HepG2 (cell line): ENCODE results near the gene ZSCAN2. TPM values are rescaled to one million over a fixed set of nuclear protein-coding genes. Genes with fewer than 3 reads are reported as not detected.
"Not testable (repeated sequence)": the region's sequence is repeated elsewhere in the genome, so short reads cannot be mapped to it uniquely, and the experiment has no call there.

Experiments used
- ATAC-seq: fragments of 200-7000 bp; cut with Tn5 transposase; 3 replicates; pipeline ENCODE4 v1.9.1; 2020; ENCODE audit warnings: mild to moderate bottlenecking, moderate library complexity
- BruUV-seq: library from RNA; stranded (reverse); fragments of 400-500 nt; replicated peaks from 2 replicates; lab custom pipeline; 2021; lab: Mats Ljungman, UMichigan
- CTCF ChIA-PET: fragments of 300-600 bp; formaldehyde crosslinking; extraction: SDS; loops from one replicate; lab custom pipeline; 2021; ENCODE audit warnings: low total read pairs, inconsistent platforms, low intra/inter-chr PET ratio; lab: Yijun Ruan, JAX
- POLR2A ChIA-PET: fragments of 350-600 bp; sonication (Branson Sonifier 250); formaldehyde crosslinking; loops from one replicate; lab custom pipeline; 2020; ENCODE audit warnings: antibody characterized with exemption, inconsistent platforms; lab: Yijun Ruan, JAX
- DNase-seq: peaks from one replicate; pipeline ENCODE4 v3.0.0-alpha.2; 2015; ENCODE audit warnings: low spot score
- FAIRE-seq: peaks from 3 replicates; lab custom pipeline; 2011; peaks lifted over from hg19 to GRCh38; lab: Jason Lieb, UNC
- H2AFZ ChIP-seq: one replicate; pipeline ENCODE4 v1.6.1; 2011; ENCODE audit warnings: low read length, inconsistent platforms
- H3K27ac ChIP-seq: fragments of 300-600 bp; 3 replicates; pipeline ENCODE4 v1.8.0; 2011; ENCODE audit warnings: mixed run types, mild to moderate bottlenecking, mixed read lengths, low read length, inconsistent platforms; ENCODE audit not compliant: insufficient read depth; ENCODE audit errors: extremely low read length
- H3K27me3 ChIP-seq, 2 experiments: fragments of 200-600 bp in 1 of 2; 2 replicates in 1 of 2; 3 replicates in 1 of 2; pipeline versions ENCODE4 v1.6.0 to v1.8.0; 2011; ENCODE audit warnings: low read length in 2 of 2, mild to moderate bottlenecking in 2 of 2, moderate library complexity in 2 of 2, inconsistent platforms in 1 of 2; ENCODE audit not compliant: insufficient read depth in 2 of 2, control insufficient read depth in 1 of 2
- H3K36me3 ChIP-seq, 2 experiments: fragments of 200-600 bp in 1 of 2; replicated peaks in 1 of 2; 2 replicates in 1 of 2; 3 replicates in 1 of 2; pipeline versions ENCODE4 v1.5.1 to v1.8.0; 2011; ENCODE audit warnings: low read length in 2 of 2, inconsistent platforms in 1 of 2; ENCODE audit not compliant: insufficient read depth in 2 of 2, control insufficient read depth in 1 of 2
- H3K4me1 ChIP-seq: 2 replicates; pipeline ENCODE4 v1.5.1; 2012; ENCODE audit warnings: low read length, inconsistent platforms; ENCODE audit not compliant: insufficient read depth
- H3K4me2 ChIP-seq: 2 replicates; pipeline ENCODE4 v1.6.0; 2011; ENCODE audit warnings: low read depth, low read length, inconsistent platforms
- H3K4me3 ChIP-seq, 3 experiments: fragments of 200-600 bp in 1 of 3; sonication (generic), shearing (Covaris generic) in 1 of 3; replicated peaks in 1 of 3; 2 replicates each; pipeline ENCODE4 v1.5.1; 2011 to 2016; ENCODE audit warnings: low read length in 3 of 3, inconsistent platforms in 2 of 3, low read depth in 2 of 3, mild to moderate bottlenecking in 2 of 3, control low read depth in 1 of 3, mixed read lengths in 1 of 3; ENCODE audit not compliant: insufficient read depth in 1 of 3
- H3K79me2 ChIP-seq: one replicate; pipeline ENCODE4 v1.6.1; 2011; ENCODE audit warnings: low read length, inconsistent platforms; ENCODE audit not compliant: insufficient read depth
- H3K9ac ChIP-seq: 2 replicates; pipeline ENCODE4 v1.6.0; 2011; ENCODE audit warnings: mild to moderate bottlenecking, low read depth, low read length, inconsistent platforms; ENCODE audit not compliant: insufficient read depth
- H3K9me3 ChIP-seq: 2 replicates; pipeline ENCODE4 v1.5.1; 2012; ENCODE audit warnings: mild to moderate bottlenecking, low read length
- H4K20me1 ChIP-seq: 2 replicates; pipeline ENCODE4 v1.6.0; 2011; ENCODE audit warnings: inconsistent platforms, mild to moderate bottlenecking, low read length, moderate library complexity; ENCODE audit not compliant: insufficient read depth
- HNRNPUL1 ChIP-seq: fragments of 200-400 bp; formaldehyde crosslinking; IDR thresholded peaks from 2 replicates; pipeline ENCODE4 v1.6.1; 2017; ENCODE audit warnings: low read depth, mild to moderate bottlenecking, low read length, moderate library complexity
- POLR2G ChIP-seq: fragments of 200-400 bp; formaldehyde crosslinking; IDR thresholded peaks from 2 replicates; pipeline ENCODE4 v1.6.1; 2018; ENCODE audit warnings: mild to moderate bottlenecking, low read depth, low read length, moderate library complexity
- RARG ChIP-seq: sonication (generic); formaldehyde crosslinking; IDR thresholded peaks from 2 replicates; pipeline ENCODE4 v1.4.0; 2020; ENCODE audit warnings: low read depth, mild to moderate bottlenecking, missing genetic modification reagents
- SALL1 ChIP-seq: sonication (generic); formaldehyde crosslinking; IDR thresholded peaks from 2 replicates; pipeline ENCODE4 v1.8.0; 2022; ENCODE audit warnings: mild to moderate bottlenecking, missing genetic modification reagents
- TBP ChIP-seq: sonication (generic); formaldehyde crosslinking; IDR thresholded peaks from 2 replicates; pipeline ENCODE4 v1.5.0; 2020; ENCODE audit warnings: missing genetic modification reagents
- ZFP37 ChIP-seq: sonication (generic); formaldehyde crosslinking; IDR thresholded peaks from 2 replicates; pipeline ENCODE4 v1.4.0; 2020; ENCODE audit warnings: missing genetic modification reagents, borderline replicate concordance
- ZNF224 ChIP-seq: sonication (generic); formaldehyde crosslinking; IDR thresholded peaks from 2 replicates; pipeline ENCODE4 v1.5.0; 2020; ENCODE audit warnings: mild to moderate bottlenecking, missing genetic modification reagents
- ZNF260 ChIP-seq: sonication (generic); formaldehyde crosslinking; IDR thresholded peaks from 2 replicates; pipeline ENCODE4 v1.4.0; 2020; ENCODE audit warnings: missing genetic modification reagents, low read depth, mild to moderate bottlenecking, borderline replicate concordance
- WGBS: methylation state at CpG from one replicate; pipeline ENCODE4 v1.1.6; 2017; ENCODE audit warnings: low lambda C conversion rate; 5-methylcytosine and 5-hydroxymethylcytosine counted together
- in situ Hi-C: cut with HindIII; loops from 2 replicates; pipeline ENCODE4 v1.10.0; 2017; ENCODE audit warnings: low pct_unique_long_range_greater_than_20kb; ENCODE audit not compliant: extremely low pct_ligation_motif_present
- intact Hi-C: fragments of 100-400 bp; cut with micrococcal nuclease; formaldehyde crosslinking; loops from one replicate; pipeline ENCODE4 v1.10.0; 2022; ENCODE audit not compliant: unreplicated experiment
- polyA plus RNA-seq, 8 experiments: library from polyadenylated mRNA; depleted of rRNA in 3 of 8; stranded (reverse) in 7 of 8; unstranded in 1 of 8; fragments of >200 nt; fragmentation: Illumina TruSeq in 4 of 8; extraction: Trizol in 4 of 8; gene quantifications; 2 replicates each; pipeline versions ENCODE4 v1.2.1 to v1.2.3, GENCODE V29; 2011 to 2016; ENCODE audit warnings: low read depth in 4 of 8, missing spikeins in 1 of 8, mixed read lengths in 1 of 8; ENCODE audit not compliant: insufficient read depth in 1 of 8
- total RNA-seq, 5 experiments: library from RNA; depleted of rRNA; stranded (reverse); fragments of >200 nt; fragmentation: Illumina TruSeq; extraction: Trizol; gene quantifications; 2 replicates each; pipeline ENCODE4 v1.2.3, GENCODE V29; 2016; ENCODE audit warnings: low read depth in 1 of 5
- TF ChIP-seq, protein P1 (sequence below): sonication (generic); formaldehyde crosslinking; IDR thresholded peaks from 2 replicates; pipeline ENCODE4 v1.5.1; 2020; ENCODE audit warnings: mild to moderate bottlenecking, moderate library complexity, missing genetic modification reagents
- TF ChIP-seq, protein P2 (sequence below): sonication (generic); formaldehyde crosslinking; IDR thresholded peaks from 2 replicates; pipeline ENCODE4 v1.5.0; 2020; ENCODE audit warnings: missing genetic modification reagents
- TF ChIP-seq, protein P3 (sequence below): sonication (generic); formaldehyde crosslinking; IDR thresholded peaks from 2 replicates; pipeline ENCODE4 v1.8.1; 2023; ENCODE audit warnings: mild to moderate bottlenecking, missing genetic modification reagents

Gene ZSCAN2
- total and polyA plus RNA-seq, 2 of the 13 experiments (the other 11 are each of a cell fraction or from before 2014, with no cell fraction given): 11.4 to 21.5 TPM

DNA sequence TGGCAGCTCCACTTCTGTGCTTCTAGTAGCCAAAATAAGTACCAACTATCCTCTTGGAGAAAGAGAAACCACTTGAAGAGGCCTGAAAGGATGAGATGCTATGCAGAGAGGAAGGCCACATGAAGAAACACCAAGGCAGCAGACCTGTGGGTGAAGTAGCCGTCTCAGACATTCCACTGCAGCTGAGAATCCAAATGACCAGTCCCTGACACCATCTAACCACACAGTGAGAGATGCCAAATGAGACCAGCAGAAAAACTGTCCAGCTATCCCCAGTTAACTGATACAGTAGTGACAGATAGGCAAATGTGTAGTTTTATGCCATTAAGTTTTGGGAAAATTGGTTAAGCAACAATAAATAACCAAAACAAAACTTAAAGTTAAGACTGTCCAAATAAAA lies 47.9 kb upstream of the ZSCAN2 start (continued):
- no peak for TF ChIP-seq POLR2G
- TF ChIP-seq, protein P1, sequence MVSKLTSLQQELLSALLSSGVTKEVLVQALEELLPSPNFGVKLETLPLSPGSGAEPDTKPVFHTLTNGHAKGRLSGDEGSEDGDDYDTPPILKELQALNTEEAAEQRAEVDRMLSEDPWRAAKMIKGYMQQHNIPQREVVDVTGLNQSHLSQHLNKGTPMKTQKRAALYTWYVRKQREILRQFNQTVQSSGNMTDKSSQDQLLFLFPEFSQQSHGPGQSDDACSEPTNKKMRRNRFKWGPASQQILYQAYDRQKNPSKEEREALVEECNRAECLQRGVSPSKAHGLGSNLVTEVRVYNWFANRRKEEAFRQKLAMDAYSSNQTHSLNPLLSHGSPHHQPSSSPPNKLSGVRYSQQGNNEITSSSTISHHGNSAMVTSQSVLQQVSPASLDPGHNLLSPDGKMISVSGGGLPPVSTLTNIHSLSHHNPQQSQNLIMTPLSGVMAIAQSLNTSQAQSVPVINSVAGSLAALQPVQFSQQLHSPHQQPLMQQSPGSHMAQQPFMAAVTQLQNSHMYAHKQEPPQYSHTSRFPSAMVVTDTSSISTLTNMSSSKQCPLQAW (CRISPR knock-in tag): no peak
- no peak for TF ChIP-seq SALL1 (CRISPR knock-in tag)
- no peak for TF ChIP-seq ZNF224 (CRISPR knock-in tag)
- no peak for TF ChIP-seq HNRNPUL1
- no peak for TF ChIP-seq ZNF260 (CRISPR knock-in tag)
- TF ChIP-seq, protein P2, sequence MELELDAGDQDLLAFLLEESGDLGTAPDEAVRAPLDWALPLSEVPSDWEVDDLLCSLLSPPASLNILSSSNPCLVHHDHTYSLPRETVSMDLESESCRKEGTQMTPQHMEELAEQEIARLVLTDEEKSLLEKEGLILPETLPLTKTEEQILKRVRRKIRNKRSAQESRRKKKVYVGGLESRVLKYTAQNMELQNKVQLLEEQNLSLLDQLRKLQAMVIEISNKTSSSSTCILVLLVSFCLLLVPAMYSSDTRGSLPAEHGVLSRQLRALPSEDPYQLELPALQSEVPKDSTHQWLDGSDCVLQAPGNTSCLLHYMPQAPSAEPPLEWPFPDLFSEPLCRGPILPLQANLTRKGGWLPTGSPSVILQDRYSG: no peak
- no peak for TF ChIP-seq TBP (CRISPR knock-in tag)
- TF ChIP-seq RARG (CRISPR knock-in tag): no peak
- TF ChIP-seq, protein P3, sequence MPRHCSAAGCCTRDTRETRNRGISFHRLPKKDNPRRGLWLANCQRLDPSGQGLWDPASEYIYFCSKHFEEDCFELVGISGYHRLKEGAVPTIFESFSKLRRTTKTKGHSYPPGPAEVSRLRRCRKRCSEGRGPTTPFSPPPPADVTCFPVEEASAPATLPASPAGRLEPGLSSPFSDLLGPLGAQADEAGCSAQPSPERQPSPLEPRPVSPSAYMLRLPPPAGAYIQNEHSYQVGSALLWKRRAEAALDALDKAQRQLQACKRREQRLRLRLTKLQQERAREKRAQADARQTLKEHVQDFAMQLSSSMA: no peak
- TF ChIP-seq ZFP37 (CRISPR knock-in tag): no peak

DNA sequence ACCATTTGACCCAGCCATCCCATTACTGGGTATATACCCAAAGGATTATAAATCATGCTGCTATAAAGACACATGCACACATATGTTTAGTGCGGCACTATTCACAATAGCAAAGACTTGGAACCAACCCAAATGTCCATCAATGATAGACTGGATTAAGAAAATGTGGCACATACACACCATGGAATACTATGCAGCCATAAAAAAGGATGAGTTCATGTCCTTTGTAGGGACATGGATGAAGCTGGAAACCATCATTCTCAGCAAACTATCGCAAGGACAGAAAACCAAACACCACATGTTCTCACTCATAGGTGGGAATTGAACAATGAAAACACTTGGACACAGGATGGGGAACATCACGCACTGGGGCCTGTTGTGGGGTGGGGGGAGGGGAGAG lies 44.1 kb upstream of the ZSCAN2 start:
- H3K9me3 ChIP-seq, DNase-seq, H2AFZ ChIP-seq, H3K79me2 ChIP-seq, H3K9ac ChIP-seq, H3K4me2 ChIP-seq, in situ Hi-C loops, BruUV-seq, intact Hi-C loops, H4K20me1 ChIP-seq, POLR2A ChIA-PET, H3K27me3 ChIP-seq, FAIRE-seq, H3K4me3 ChIP-seq, CTCF ChIA-PET, ATAC-seq, H3K27ac ChIP-seq, H3K4me1 ChIP-seq, H3K36me3 ChIP-seq: not testable (repeated sequence)
- whole genome bisulfite sequencing: 92% methylated on average over 3 of the region's 3 CpGs

DNA sequence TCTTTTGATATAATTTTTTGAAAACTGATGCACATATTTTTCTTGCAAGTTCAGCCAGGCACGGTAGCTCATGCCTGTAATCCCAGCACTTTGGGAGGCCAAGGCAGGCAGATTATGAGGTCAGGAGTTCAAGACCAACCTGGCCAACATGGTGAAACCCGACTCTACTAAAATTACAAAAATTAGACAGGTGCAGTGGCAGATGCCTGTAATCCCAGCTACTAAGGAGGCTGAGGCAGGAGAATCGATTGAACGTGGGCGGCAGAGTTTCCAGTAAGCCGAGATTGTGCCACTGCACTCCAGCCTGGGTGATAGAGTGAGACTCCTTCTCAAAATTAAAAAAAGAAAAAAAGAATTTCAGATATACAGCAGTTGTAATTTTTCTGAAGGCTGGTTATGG lies 32.8 kb upstream of the ZSCAN2 start:
- POLR2A ChIA-PET, BruUV-seq, H3K27ac ChIP-seq, CTCF ChIA-PET, H3K4me2 ChIP-seq, H2AFZ ChIP-seq, in situ Hi-C loops, H4K20me1 ChIP-seq, H3K4me3 ChIP-seq, H3K36me3 ChIP-seq, H3K27me3 ChIP-seq, H3K9ac ChIP-seq, H3K9me3 ChIP-seq, H3K79me2 ChIP-seq, ATAC-seq, DNase-seq, intact Hi-C loops, FAIRE-seq: not testable (repeated sequence)
- 96% methylated on average over 6 of the region's 6 CpGs for WGBS
- peaks cover 20% of the 10 kb centered on the region for H3K4me1 ChIP-seq
